AG20443 (cell line): ENCODE measurements around the gene RHBDL2.
"Not testable (repeated sequence)": the region's sequence is repeated elsewhere in the genome, so short reads cannot be mapped to it uniquely, and the experiment has no call there.

ENCODE experiments used
- DNase-seq: peaks from one replicate; pipeline ENCODE4 v3.0.0; 2012; ENCODE audit warnings: low spot score, mixed read lengths

Gene RHBDL2

GRCh38 chr1:38875811-38876210 lies 65.8 kb downstream of the RHBDL2 start:
- no peak for DNase-seq

- DNase-seq: peak; percentile 100
These were observed 68.3 kb downstream of the RHBDL2 start, which contains the start of gene MYCBP for GRCh38 chr1:38873027-38873969. Gene MYCBP, minus strand, starts transcription at chr1:38873348. Its CDS starts 43 bp downstream, at chr1:38873305.

- peak; percentile 41 for DNase-seq
These were observed 69.1 kb downstream of the RHBDL2 start for GRCh38 chr1:38872401-38873026.

GRCh38 chr1:38870996-38871395 lies 70.6 kb downstream of the RHBDL2 start:
- no peak for DNase-seq

- no peak for DNase-seq
These were observed 74.4 kb downstream of the RHBDL2 start for GRCh38 chr1:38867208-38867607.

- DNase-seq: no peak
These were observed 76.4 kb downstream of the RHBDL2 start for GRCh38 chr1:38865112-38865715.

- no peak for DNase-seq
These were observed 81.2 kb downstream of the RHBDL2 start for GRCh38 chr1:38860454-38860795.

GRCh38 chr1:38859561-38860453 lies 81.8 kb downstream of the RHBDL2 start, which contains the start of gene RRAGC:
Gene RRAGC, minus strand, starts transcription at chr1:38859772. Its CDS starts 126 bp downstream, at chr1:38859646.
- DNase-seq: peak; percentile 100

- peak; percentile 62 for DNase-seq
These were observed 82.6 kb downstream of the RHBDL2 start for GRCh38 chr1:38858833-38859560.

- DNase-seq: no peak
These were observed 88.8 kb downstream of the RHBDL2 start for GRCh38 chr1:38852780-38853179.

GRCh38 chr1:38848071-38848470 lies 93.6 kb downstream of the RHBDL2 start:
- DNase-seq: no peak

- DNase-seq: no peak
These were observed 95.4 kb downstream of the RHBDL2 start for GRCh38 chr1:38846210-38846609.

GRCh38 chr1:38845088-38845487 lies 96.5 kb downstream of the RHBDL2 start:
- not testable (repeated sequence) for DNase-seq

GRCh38 chr1:38840281-38840680 lies 101.3 kb downstream of the RHBDL2 start:
- DNase-seq: no peak

GRCh38 chr1:38839363-38839762 lies 102.3 kb downstream of the RHBDL2 start:
- no peak for DNase-seq

GRCh38 chr1:38836316-38836715 lies 105.3 kb downstream of the RHBDL2 start:
- DNase-seq: not testable (repeated sequence)
